Measurements from ENCODE around the gene XPO4.

The XPO4 gene

GRCh38 chr13:20833900-20834679 is 68.5 kb downstream of the XPO4 start:
- in situ Hi-C loops (cut with MboI; ENCODE audit: low sequenced_read_pairs): no loop called here

DNA sequence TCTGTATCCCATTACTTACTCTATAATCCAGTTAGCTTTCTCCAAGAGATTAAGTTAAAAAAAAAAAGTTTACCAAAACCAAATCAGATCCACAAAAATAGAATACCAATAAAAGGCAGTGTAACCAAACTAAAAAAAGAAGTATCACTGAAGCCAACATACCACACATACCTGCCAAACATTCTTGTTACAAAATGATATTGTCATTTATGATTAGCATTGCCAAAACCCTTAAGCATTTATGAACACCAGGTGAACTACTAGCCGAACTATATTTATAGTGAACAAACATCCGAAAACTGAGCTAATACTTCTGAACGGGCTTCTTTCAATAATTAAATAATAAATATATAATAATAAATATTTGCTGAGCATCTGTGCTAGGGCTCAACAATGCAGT is 69.7 kb downstream of the XPO4 start:
- in situ Hi-C loops (cut with MboI; ENCODE audit: low sequenced_read_pairs): no loop called here

DNA sequence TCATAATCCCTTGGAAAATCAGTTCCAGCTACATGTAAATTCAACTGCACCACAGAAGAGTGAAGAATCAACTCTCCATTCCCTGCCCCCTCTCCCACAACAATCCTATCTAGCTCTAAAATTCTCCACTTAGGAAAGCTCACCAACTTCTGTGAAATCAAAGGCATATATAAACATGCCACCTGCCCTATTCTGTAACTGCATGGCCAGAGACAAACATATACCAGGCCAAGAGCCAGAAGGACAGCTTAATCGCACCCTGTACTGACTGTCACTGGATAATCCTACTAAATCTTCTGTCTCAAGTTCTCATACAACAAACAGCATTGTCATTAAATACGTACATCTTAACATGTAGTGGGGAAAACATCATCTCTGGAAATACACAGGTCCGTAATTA is 70.6 kb downstream of the XPO4 start:
- in situ Hi-C loops (cut with MboI; ENCODE audit: low sequenced_read_pairs): no loop called here

- in situ Hi-C loops (cut with MboI; ENCODE audit: low sequenced_read_pairs): no loop called here
Measured at GRCh38 chr13:20831254-20831653, 71.3 kb downstream of the XPO4 start.

DNA sequence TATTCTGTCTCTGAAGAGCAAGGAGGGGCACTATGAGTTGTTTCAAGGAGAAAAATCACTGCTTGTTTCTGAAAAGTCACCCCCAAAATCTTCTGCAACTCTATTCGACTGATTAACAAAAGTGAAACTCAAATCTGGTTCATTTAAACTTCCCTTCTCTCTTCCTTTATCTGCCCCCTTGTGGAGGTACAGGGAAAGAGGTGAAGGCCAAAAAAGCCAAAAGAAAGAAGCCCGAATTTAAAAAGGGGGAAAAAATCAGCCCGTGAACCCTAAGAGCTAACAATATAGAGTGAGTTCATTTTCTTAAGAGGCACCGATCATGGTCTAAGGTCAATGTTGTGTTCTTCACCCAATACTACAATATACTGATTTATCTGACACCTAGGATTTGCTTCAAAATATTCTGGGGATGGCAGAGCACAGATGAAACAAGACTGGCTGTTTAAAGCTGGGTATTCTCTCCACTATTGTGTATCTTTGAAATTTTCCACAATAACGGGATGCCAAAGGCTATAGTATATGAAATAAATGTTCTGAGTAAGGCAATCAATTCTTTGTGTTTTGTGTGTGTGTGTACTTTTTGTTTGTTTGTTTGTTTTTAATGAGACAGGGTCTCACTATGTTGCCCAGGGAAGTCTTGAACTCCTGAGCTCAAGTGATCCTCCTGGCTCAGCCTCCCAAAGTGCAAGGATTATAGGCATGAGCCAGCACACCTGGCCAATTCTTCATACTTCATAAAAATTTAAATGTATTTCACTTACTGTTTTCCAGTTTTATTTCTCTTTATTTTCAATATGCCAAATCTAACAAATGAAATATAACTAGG is 73.8 kb downstream of the XPO4 start:
- in situ Hi-C loops (cut with MboI; ENCODE audit: low sequenced_read_pairs): no loop called here

DNA sequence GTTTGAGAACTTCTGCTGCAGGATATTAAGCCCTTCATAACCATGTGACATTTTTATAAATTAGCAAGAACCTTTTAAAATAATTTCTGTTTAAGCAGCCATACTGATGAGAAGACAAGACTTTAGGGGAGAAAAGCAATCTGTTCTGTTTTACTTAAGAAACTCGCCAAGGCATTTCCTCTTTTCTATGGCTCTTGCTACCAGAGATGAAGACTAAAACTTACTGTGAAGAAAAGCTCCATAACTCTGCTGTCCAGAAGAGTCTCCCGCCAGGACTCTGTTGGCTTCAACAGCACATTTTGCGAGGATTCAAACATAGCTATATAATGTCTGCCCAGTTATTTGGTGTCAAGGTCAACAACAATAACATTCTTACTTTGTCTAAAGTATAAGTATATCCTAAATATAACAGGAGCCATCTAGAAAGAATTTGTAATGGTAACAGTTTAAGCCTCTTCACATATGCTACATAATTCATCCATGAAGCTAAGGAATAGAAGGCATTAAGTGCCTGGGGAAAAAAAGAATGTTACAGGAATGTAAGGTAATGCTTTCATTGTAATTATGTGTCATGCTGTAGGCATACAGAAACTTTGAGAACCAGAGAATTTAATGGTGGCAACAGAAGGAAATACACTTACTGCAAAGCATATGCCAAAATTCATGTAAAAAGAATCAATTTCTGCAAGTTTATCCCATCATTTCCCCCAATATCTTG is 75.5 kb downstream of the XPO4 start:
- in situ Hi-C loops (cut with MboI; ENCODE audit: low sequenced_read_pairs): no loop called here

- in situ Hi-C loops (cut with MboI; ENCODE audit: low sequenced_read_pairs): no loop called here
Measured at GRCh38 chr13:20826301-20826700, 76.2 kb downstream of the XPO4 start.

DNA sequence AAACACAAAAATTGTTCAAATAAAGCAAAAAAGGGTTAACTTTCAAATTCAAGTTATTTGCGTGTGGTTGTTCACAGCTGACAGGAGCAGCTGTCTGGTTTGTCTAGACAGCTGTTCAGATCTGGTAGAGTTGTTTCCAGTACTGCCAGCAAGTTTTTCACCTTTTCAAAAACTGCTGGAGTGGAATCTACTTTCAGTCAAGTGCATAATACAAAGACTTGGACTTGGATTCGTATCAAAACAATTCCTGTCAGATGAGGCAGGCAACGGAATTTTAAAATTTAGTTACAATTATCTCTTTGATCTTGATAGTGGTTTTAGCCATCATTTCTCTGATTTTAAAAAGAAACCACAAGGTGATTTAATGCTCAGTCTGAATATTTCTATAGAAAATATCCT is 77.1 kb downstream of the XPO4 start:
- in situ Hi-C loops (cut with MboI; ENCODE audit: low sequenced_read_pairs): no loop called here

GRCh38 chr13:20824762-20825476 is 77.6 kb downstream of the XPO4 start:
- in situ Hi-C loops (cut with MboI; ENCODE audit: low sequenced_read_pairs): no loop called here

DNA sequence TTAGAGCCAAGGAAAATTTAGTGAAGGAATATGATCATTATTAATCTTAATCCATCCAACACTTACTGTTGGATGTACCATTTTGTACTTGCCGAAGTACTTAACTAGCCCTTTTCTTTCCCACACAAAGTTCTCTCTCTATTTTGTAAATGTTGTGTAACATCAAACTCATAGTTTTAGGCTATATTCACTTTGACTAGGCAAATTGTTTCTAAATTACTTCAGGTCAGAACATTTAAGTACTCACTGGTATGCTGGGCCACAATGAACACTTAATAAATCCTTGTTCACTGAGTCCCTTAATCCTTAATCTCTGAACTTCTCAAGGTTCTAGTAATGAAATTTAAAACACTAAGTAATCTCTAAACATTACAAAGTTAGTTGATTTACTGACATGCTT is 79.5 kb downstream of the XPO4 start:
- in situ Hi-C loops (cut with MboI; ENCODE audit: low sequenced_read_pairs): no loop called here

DNA sequence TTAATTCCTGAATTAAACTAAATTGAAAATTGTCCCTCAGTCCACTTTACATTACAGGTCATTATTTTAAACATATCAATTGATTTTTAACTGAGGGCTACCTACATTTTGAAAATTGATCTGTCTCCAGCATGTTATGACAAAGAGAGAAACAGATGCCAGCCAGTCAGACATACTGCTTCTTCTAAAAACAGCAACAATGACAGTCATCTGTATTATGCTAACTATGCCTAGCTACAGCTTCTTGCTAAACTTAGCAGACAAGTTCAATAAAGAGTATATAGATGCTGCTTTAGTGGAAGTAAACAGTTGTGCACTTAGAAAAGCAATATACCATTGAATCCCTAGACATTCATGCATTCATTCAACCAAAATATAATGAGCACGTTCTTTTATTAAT is 80.1 kb downstream of the XPO4 start:
- in situ Hi-C loops (cut with MboI; ENCODE audit: low sequenced_read_pairs): no loop called here

DNA sequence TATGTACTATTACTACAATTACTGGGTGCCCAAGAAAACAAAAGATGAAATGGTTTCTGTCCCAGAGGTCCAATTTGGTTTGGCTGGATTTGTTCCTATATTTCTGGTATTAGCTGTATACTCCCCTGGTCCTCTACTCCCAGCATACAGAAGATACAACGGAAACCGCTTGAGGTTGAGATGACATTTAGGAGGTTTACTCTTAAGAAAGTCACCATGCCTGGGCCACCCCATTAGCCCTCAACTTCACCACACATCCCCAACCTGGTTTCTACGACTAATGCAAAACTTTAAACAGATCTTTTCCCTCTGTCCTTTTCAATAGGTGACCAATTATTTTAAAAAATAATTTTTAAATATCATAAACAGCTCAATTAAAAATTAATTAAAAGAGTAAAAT is 82.8 kb downstream of the XPO4 start:
- in situ Hi-C loops (cut with MboI; ENCODE audit: low sequenced_read_pairs): no loop called here

GRCh38 chr13:20815464-20815863 is 87.1 kb downstream of the XPO4 start:
- in situ Hi-C loops (cut with MboI; ENCODE audit: low sequenced_read_pairs): no loop called here

DNA sequence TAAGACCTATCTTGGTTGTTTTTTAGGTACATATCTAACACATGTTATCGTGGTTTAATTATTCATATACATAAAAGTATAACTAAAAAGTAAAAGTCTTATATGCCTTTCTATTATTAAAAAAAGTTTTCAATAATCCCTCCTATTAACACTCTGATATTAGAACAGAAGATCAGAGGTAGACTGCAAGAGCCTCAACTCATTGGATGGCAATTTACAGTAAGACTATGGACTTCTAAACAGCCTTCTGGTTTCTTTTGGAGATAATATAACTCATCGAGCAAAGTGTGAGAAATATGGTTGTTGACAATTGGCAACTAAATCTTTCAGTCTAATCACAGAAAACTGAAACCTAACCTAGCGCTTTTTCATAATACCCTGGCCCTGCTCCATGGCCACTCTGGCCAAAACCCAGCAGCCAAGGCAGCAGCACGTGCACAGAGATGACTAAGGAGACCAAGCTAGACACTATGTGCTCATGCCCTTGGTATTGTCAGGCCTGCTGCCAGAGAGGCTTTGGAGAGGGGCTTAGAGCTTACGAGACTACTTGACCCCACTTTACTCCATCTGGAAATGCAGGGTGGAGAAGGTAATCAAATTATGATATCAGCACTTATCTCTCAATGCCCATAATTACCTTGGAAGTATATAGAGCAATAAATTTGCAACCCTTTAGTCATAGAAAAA is 88.2 kb downstream of the XPO4 start:
- in situ Hi-C loops (cut with MboI; ENCODE audit: low sequenced_read_pairs): no loop called here

DNA sequence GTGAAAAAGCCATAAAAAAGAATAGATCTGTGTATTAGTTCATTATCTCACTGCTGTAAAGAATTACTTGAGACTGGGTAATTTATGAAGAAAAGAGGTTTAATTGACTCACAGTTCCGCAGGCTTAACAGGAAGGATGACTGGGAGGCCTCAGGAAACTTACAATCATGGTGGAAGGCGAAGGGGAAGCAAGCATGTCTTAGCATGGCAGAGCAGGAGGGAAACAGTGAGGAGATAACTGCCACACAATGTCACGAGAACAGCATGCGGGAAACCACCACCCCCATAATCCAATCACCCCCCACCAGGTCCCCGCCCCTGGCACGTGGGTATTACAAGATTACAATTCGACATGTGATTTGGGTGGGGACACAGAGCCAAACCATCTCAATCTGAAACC is 89.7 kb downstream of the XPO4 start:
- in situ Hi-C loops (cut with MboI; ENCODE audit: low sequenced_read_pairs): no loop called here

DNA sequence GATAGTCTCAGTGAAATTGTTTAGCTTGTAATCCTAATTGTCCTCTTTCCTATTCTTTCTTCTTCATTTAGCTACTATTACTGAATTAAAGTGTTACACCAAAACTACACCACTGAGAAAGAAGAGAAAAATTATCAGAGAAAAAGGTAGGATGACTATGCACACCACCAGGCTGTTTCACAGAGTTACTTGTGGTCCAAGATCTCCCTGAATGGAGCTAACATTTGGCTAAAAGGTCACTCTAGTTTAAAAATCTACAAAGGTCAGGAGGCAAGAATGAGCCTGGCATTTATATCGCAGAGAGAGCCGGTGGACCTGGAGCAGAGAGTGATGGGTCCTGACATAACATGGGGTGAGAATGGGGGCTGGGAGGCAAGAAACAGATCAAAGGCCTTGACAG is 91.7 kb downstream of the XPO4 start:
- in situ Hi-C loops (cut with MboI; ENCODE audit: low sequenced_read_pairs): no loop called here

DNA sequence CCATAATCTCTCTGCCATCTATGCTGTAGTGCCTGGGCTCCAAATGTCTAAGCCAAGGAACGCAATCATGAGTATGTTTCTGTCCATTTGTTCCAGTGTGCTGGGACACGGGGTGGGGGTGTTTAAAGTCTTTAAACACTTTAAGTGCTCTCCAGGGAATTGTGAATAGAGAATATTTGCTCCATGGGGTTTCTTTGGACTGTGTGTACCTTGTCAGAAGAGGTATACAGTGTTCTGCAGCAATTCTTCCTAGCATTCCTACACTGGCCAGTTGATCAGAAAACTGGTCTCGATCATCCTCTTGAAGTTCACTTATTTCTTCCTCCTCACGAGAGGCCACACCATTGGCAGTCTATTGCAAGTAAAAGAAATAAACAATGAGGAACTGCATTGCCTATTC is 93.7 kb downstream of the XPO4 start:
- in situ Hi-C loops (cut with MboI; ENCODE audit: low sequenced_read_pairs): no loop called here

- in situ Hi-C loops (cut with MboI; ENCODE audit: low sequenced_read_pairs): no loop called here
Measured at GRCh38 chr13:20803180-20803965, 99.2 kb downstream of the XPO4 start.

GRCh38 chr13:20801707-20802106 is 100.8 kb downstream of the XPO4 start:
- in situ Hi-C loops (cut with MboI; ENCODE audit: low sequenced_read_pairs): no loop called here

Data from HL-60/S4 treated with retinoic acid at 250 ng/mL for 4 days and 3 days (cell line).